ENCODE data around the gene OOSP1.

OOSP1 gene, protein sequence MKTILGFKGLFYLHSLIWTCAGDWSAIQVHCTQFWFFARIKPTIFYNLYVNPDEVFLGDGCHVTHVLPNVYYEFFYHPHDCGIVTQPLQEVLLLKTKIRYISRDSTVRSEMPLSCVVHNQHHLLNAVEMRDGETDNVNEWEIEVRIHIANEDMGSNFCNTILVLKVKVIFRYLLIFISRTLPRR

DNA sequence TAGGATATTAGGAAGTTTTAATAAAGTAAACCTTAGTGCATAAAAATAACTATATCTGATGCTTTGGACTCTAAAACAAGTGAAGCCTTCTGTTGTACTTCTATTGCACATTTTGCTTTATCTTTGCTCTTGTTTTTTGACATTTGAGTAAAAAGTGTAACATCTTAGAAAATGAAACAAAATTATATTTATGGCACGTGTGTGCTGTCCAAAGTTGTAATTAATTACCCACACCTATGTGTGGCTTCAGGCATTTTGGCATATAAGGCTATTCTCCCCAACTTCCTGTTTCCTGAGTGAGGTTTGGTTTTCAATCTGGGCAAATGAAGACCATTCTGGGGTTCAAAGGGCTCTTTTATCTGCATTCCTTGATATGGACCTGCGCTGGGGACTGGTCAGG, at the start of gene OOSP1:
Gene OOSP1 (plus strand): TSS at position 301 of the 400 bp plus-strand sequence. CDS start 23 bp downstream, at position 324.
- in situ Hi-C loops (cut with HindIII; ENCODE audit: low sequenced_read_pairs), result no loop called here
- no peak for DNase-seq (ENCODE audit: low read depth, low spot score)
- no peak for TF ChIP-seq CTCF (IDR thresholded peaks at IDR 0.05; ENCODE audit: low read depth, low read length)
- H3K4me3 ChIP-seq (ENCODE audit: low read depth, low read length), result no peak within 1 kb of the TSS

DNA sequence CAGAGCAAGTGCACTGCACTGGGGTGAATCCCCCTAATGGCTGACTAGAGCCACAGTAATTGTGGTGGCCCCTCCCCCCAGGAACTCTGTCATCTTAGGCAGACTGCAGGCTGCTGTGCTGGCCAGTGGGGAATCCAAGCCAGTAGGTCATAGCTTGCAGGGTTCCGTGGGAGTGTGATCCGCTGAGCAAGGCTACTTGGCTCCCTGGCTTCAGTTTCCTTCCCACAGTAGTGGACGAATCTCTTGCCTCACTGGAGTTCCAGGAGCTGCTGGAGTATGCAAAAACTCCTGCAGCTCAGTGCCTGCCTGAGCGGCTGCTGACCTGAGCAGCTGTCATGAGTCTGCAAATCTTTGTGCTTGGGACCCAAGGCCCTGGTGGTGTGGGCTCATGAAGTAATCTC, 46.5 kb upstream of the OOSP1 start:
- H3K4me3 ChIP-seq (ENCODE audit: low read depth, low read length), result no peak overlapping the region
- no peak for DNase-seq (ENCODE audit: low read depth, low spot score)
- in situ Hi-C loops (cut with HindIII; ENCODE audit: low sequenced_read_pairs), result no loop called here
- TF ChIP-seq CTCF (IDR thresholded peaks at IDR 0.05; ENCODE audit: low read depth, low read length), result no peak

GRCh38 chr11:59894616-59895015, 43.6 kb upstream of the OOSP1 start:
- in situ Hi-C loops (cut with HindIII; ENCODE audit: low sequenced_read_pairs), result no loop called here
- TF ChIP-seq CTCF (IDR thresholded peaks at IDR 0.05; ENCODE audit: low read depth, low read length), result no peak
- no peak for DNase-seq (ENCODE audit: low read depth, low spot score)
- no peak overlapping the region for H3K4me3 ChIP-seq (ENCODE audit: low read depth, low read length)

- DNase-seq (ENCODE audit: low read depth, low spot score), result no peak
- in situ Hi-C loops (cut with HindIII; ENCODE audit: low sequenced_read_pairs), result no loop called here
- H3K4me3 ChIP-seq (ENCODE audit: low read depth, low read length), result no peak overlapping the region
- no peak for TF ChIP-seq CTCF (IDR thresholded peaks at IDR 0.05; ENCODE audit: low read depth, low read length)
Measured at GRCh38 chr11:59898046-59898445, 40.2 kb upstream of the OOSP1 start.

- TF ChIP-seq CTCF (IDR thresholded peaks at IDR 0.05; ENCODE audit: low read depth, low read length), result no peak
Measured at GRCh38 chr11:59898650-59899049, 39.6 kb upstream of the OOSP1 start.

GRCh38 chr11:59899532-59899931, 38.7 kb upstream of the OOSP1 start:
- in situ Hi-C loops (cut with HindIII; ENCODE audit: low sequenced_read_pairs), result no loop called here
- no peak for DNase-seq (ENCODE audit: low read depth, low spot score)
- no peak overlapping the region for H3K4me3 ChIP-seq (ENCODE audit: low read depth, low read length)
- no peak for TF ChIP-seq CTCF (IDR thresholded peaks at IDR 0.05; ENCODE audit: low read depth, low read length)

More at GRCh38 chr11:59898650-59899049, 39.6 kb upstream of the OOSP1 start:
- DNase-seq (ENCODE audit: low read depth, low spot score), result no peak
- H3K4me3 ChIP-seq (ENCODE audit: low read depth, low read length), result no peak overlapping the region
- in situ Hi-C loops (cut with HindIII; ENCODE audit: low sequenced_read_pairs), result no loop called here

Measured in astrocyte of the spinal cord (primary cell).